Measurements from ENCODE around the gene TST.
A peak's percentile ranks its signal among the peaks of the same experiment; 100 is the strongest.
"Not testable (repeated sequence)": the region's sequence is repeated elsewhere in the genome, so short reads cannot be mapped to it uniquely, and the experiment has no call there.

TST gene

DNA sequence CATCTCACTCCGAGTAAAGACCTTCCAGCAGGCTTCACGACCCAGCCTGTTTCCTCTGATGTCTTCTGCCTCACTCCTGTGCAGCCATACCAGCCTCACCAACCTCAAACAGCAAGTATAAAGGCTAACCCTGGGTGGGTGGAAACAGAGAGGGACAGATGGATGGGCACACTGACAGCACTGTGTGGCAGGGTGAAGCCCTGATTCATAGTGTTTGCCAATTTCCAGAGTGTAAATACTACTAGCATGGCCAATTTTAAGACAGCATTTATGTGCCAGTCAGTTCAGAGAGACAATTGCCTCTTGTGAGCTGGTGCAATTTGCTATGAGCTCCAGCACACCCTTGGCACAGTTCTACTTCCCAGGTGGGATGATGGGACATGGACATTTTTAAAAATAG, 21.5 kb downstream of the TST start:
- no peak overlapping the region for H3K4me3 Mint-ChIP-seq
- no peak for DNase-seq
- no peak overlapping the region for H3K27ac Mint-ChIP-seq
- no peaks in the 10 kb centered on the region for H3K4me1 Mint-ChIP-seq
- no peak for ATAC-seq
- H3K27me3 Mint-ChIP-seq: peaks cover 15% of the 10 kb centered on the region
- no peaks in the 10 kb centered on the region for H3K9me3 Mint-ChIP-seq

DNA sequence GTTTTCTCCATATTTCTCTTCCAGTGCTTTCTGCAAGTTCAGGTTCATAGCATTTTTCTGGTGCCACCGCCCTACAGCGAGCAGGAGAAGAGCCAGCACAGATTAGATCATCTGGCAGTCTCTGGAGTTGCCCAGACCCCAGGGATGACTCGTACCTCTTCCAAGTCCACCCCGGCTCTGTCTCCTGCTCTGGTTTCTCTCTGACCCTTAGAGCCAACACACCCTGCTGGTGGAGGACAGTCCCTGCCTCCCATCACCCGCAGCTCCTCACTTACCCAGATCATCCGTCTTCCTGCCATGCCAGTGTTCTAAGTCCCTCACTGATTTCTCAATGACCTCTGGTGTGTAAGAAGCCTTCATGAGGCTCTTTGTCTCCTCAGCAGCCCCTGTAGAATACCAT, 28.0 kb downstream of the TST start:
- ATAC-seq (no peak), DNase-seq (no peak)
- H3K27me3 Mint-ChIP-seq: peaks cover 51% of the 10 kb centered on the region
- no peak overlapping the region for H3K27ac Mint-ChIP-seq
- H3K4me1 Mint-ChIP-seq: no peaks in the 10 kb centered on the region
- H3K9me3 Mint-ChIP-seq: peaks cover 8 to 10% of the 10 kb centered on the region in 2 donors
- no peak overlapping the region for H3K4me3 Mint-ChIP-seq

DNA sequence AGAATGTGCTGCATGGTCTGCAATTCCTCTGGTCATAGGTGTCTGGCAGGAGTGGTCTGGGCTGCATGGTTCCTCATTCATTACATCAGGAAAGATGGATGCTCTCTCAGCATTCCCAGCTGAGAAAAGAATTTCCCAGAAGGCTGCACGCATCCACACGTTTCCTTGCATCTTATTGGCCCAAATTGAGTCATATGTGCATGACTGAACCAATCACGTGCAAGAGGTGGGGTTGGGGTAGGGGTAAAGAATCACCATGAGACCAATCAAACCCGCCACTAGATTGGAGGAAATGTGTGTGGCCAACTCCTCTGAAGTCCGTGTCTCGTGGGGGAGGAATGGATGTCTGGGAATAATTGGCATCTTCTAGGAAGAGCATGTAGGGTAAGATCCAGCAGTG, 28.8 kb downstream of the TST start:
- Mint-ChIP-seq H3K4me3 (no peak overlapping the region), H3K27me3 (peaks cover 49% of the 10 kb centered on the region), H3K9me3 (peaks cover 12 to 17% of the 10 kb centered on the region in 2 donors), H3K4me1 (no peaks in the 10 kb centered on the region), H3K27ac (no peak overlapping the region)
- no peak for DNase-seq
- ATAC-seq: no peak

DNA sequence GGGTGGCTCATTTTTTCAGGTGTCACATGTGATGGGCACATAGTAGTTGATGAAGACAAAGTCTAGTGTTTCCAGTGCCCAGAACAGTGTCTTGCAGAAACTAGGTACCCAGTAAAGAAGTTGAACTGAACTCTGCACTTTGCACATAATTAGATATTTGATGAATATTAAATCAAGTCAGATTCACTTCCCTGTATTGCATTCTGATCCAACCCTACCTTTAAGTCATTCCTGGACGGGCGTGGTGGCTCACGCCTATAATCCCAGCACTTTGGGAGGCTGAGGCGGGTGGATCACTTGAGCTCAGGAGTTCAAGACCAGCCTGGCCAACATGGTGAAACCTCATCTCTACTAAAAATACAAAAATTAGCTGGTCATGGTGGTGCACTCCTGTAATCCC, 30.2 kb downstream of the TST start:
- H3K4me1 Mint-ChIP-seq, H3K27ac Mint-ChIP-seq, DNase-seq, ATAC-seq, H3K4me3 Mint-ChIP-seq: not testable (repeated sequence)
- peaks cover 45% of the 10 kb centered on the region for H3K27me3 Mint-ChIP-seq
- peaks cover 12 to 22% of the 10 kb centered on the region in 2 donors for H3K9me3 Mint-ChIP-seq

DNA sequence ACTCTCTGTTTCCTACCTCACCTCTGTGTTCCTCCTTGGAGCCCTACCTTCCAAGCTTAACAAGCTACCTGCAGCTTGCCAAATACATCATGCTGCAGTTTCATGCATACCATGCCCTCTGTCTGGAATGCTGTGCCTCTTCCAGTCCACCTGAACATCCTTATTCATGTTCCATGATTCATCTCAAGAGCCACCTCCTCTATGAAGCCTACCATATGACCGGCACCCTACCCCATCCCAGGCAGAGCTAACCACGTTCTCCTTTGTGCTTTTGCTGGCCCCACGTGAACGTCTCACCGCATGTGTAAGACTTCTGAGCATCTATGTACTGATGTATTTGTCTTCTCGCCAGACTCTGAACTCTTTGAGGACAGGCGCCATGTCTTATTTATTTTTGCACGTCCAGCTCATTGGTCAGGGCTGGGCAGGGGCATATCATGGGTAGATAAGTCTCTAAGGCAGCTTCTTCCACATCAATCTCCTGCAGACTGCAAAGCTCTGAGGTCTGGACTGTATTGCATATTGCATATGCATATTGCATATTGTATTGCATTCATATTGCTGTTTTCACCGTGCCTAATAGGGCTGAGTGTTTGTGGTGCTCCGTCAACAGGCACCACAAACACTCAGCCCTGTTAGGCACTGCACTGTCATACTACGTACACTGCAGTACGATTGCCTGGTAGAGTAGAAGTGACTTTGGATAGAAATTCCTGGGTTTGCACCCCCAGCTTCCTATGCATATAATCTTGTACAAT, 31.0 kb downstream of the TST start:
- peaks cover 12 to 22% of the 10 kb centered on the region in 2 donors for H3K9me3 Mint-ChIP-seq
- DNase-seq (no peak), ATAC-seq (no peak)
- H3K4me1 Mint-ChIP-seq: no peaks in the 10 kb centered on the region
- no peak overlapping the region for H3K4me3 Mint-ChIP-seq
- no peak overlapping the region for H3K27ac Mint-ChIP-seq
- H3K27me3 Mint-ChIP-seq: peaks cover 44% of the 10 kb centered on the region

DNA sequence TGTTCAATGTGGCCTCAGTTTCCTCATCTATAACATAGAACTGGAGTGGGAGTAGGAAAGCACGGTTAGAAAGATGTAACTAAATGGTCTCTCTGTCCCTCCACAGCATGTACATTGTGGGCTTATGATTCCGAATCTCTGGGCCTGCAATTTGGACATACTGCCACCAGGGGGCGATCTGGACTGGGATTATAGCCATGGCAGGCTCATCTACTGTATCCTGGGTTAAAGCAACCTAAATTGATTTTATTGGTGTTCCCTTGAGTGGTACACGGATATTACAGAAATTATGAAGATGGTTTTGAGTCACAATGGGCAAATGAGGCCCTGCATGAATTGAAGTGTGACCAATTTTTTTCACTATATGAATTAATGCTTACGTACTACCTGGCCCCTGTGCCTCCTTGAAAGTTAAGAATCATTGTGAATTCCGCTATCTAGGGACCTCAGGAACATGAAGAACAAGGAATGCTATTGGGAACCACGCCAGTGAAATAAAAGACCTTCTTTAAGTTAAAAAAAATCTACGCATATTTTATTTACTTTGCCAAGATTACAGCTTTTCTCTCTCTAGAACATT, 32.9 kb downstream of the TST start:
- H3K27me3 Mint-ChIP-seq: peaks cover 54% of the 10 kb centered on the region
- peak in 1 of 2 donors; percentile 50 for DNase-seq

DNA sequence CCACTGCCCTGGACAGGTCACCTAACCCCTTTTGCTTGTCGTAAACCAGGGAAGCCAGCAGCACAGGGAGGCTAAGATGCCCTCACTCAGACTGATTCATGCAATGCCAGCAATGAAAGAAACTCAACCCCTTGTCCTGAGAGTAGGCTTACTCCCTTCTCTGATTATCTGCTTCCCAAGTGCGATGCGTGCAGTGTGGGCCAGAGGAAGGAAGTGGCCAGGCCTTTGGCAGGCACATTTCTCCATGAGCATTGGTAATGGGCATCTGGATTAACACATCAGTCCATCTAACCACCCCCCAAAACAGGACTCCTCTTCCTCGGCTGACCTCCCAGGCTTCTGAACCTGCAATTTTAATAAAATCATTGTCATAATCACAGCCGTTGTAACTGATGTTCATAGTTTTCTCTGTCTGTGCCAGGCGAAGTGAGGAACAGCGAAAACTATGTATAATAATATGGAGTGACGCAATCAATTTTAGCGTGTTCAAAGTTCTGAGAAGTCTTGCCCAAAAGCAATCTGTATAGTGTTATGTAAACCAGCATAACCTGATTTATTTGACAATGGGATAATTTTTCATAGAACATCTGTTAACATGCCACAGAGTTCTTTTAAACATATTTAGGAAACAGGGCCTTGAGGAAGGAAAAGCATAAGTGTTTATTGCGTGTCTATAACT, 33.9 kb downstream of the TST start:
- H3K27ac Mint-ChIP-seq: no peak overlapping the region
- peaks cover 44% of the 10 kb centered on the region for H3K27me3 Mint-ChIP-seq
- H3K9me3 Mint-ChIP-seq: peaks cover 12 to 22% of the 10 kb centered on the region in 2 donors
- H3K4me3 Mint-ChIP-seq: no peak overlapping the region
- no peak for ATAC-seq
- H3K4me1 Mint-ChIP-seq: no peaks in the 10 kb centered on the region
- no peak for DNase-seq

More for the DNA sequence above, 32.9 kb downstream of the TST start:
- Mint-ChIP-seq H3K27ac (no peak overlapping the region), H3K9me3 (peaks cover 12 to 22% of the 10 kb centered on the region in 2 donors), H3K4me3 (no peak overlapping the region), H3K4me1 (no peaks in the 10 kb centered on the region)
- peak; percentile 46 for ATAC-seq

DNA sequence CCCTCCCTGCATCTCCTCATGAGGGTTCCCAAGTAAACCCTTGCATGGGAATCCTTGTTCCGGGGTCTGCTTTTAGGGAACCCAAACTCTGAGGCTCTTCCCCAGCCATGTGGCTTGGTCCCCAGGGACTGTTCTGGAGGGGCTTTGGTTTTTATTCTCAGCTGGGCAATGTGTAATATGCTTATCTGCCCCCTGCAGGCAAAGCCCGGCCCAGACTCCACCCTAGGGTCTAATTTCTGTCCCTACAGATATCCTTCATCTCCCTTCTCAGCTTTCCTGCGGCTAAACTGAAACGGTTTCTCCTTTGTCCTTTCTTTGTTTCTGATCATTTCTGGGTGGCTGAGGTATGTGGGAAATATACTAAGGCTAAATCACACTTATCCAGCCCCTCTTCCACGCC, 37.1 kb downstream of the TST start:
- H3K4me3 Mint-ChIP-seq: no peak overlapping the region

DNA sequence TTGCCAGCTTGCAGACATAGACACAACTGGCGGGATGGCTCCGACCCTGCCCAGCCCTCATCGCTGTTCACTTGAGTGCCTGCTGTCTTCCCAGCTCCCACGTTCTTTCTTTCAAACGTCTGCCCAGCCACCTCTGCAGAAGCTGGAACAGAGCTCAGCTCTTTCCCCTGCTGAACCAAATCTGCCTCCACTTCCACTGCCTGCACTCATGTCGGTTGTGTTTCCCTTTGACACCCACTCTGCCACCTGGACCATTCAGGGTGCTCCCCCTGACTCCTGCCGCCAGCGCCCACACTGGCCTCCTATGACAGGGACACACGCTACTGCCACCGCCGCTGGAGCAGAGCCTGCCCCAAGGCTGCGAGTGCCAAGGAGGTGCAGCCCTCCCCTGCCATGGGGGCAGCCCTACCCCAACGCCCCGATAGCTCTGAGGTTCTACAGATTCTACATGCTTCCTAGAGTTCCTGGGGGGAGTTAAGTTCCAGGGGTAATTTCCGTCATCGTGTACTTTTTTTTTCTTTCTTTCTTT, 37.9 kb downstream of the TST start:
- Mint-ChIP-seq H3K4me3 (no peak overlapping the region), H3K27me3 (peaks cover 19% of the 10 kb centered on the region), H3K27ac (no peak overlapping the region), H3K4me1 (peaks cover 18% of the 10 kb centered on the region), H3K9me3 (peaks cover 5 to 13% of the 10 kb centered on the region in 2 donors)
- DNase-seq: no peak
- ATAC-seq: no peak

More for the DNA sequence above, 37.1 kb downstream of the TST start:
- ATAC-seq (no peak), DNase-seq (no peak)
- Mint-ChIP-seq H3K27ac (no peak overlapping the region), H3K9me3 (peaks cover 12 to 21% of the 10 kb centered on the region in 2 donors), H3K27me3 (peaks cover 19% of the 10 kb centered on the region), H3K4me1 (peaks cover 13% of the 10 kb centered on the region)

DNA sequence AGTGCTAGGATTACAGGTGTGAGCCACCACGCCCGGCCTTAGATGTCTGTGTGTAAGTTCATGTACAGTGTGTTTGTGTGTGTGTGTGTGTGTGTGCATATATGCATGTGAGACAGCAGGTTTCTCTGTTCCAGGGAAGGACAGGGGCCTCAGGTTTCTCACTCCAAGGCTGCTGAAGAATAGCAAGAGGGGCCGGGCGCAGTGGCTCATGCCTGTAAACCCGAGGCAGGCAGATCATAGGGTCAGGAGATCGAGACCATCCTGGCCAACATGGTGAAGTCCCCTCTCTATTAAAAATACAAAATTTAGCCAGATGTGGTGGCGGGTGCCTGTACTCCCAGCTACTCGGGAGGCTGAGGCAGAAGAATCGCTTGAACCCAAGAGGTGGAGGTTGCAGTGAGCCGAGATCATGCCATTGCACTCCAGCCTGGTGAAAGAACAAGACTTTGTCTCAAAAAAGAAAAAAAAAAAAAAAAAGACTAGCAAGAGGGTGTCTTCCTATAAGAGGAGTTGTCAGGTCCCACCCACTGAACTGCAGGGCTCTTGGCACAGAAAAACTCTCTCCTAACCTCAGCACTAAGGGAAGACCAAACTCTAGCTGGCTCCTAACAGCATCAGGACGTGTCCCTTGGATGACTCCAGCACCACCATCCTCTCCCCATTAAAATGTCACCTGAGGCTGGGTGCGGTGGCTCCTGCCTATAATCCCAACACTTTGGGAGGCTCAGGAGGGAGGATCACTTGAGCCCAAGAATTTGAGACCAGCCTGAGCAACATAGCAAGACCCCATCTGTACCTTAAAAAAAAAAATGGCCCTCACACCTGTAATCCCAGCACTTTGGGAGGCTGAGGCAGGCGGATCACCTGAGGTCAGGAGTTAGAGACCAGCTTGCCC, 40.0 kb downstream of the TST start:
- H3K27ac Mint-ChIP-seq: peak overlapping the region in 1 of 2 donors; percentile 61
- DNase-seq: no peak
- no peak for ATAC-seq
- H3K9me3 Mint-ChIP-seq: no peaks in the 10 kb centered on the region
- H3K4me1 Mint-ChIP-seq: peaks cover 18% of the 10 kb centered on the region
- H3K27me3 Mint-ChIP-seq: peaks cover 19% of the 10 kb centered on the region
- no peak overlapping the region for H3K4me3 Mint-ChIP-seq

DNA sequence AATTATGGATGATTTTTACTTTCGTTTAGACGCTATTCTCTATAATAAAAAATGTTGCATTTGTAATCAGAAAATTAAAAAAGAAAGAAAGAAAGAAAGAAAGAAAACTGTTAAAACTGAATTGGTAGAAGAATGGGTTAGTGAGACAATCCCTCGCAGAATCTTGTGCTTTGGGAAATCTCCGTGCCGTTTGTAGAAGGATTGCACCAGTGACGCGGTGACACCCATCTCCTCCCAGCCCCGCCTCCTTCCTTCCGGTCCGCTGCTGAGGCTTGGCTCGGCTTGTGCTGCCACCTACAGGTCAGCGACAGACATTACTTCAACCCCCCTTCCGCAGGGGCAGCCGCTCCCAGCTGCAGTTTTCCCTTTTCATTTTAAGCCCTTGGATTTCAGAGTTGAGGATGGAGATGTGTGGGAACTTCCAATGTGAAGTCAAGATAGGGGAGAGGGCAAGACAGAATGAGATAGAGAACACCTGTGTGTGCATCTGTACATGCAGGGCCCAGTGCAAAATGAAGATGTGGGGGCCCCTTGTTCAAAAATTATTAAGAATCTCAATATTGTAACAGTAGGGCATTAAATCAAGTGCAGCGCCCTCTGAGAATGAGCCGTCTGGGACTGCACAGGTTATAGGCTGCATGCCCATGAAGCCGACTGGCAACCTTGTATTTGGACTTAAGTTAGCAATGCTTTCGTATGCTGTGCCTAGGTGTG, 41.1 kb downstream of the TST start:
- Mint-ChIP-seq H3K9me3 (no peaks in the 10 kb centered on the region), H3K27ac (peak overlapping the region; percentile 95 to 99), H3K4me3 (peak overlapping the region; percentile 96), H3K27me3 (peaks cover 12% of the 10 kb centered on the region), H3K4me1 (peaks cover 18% of the 10 kb centered on the region)
- ATAC-seq: peak; percentile 79
- peak; percentile 83 to 87 for DNase-seq

DNA sequence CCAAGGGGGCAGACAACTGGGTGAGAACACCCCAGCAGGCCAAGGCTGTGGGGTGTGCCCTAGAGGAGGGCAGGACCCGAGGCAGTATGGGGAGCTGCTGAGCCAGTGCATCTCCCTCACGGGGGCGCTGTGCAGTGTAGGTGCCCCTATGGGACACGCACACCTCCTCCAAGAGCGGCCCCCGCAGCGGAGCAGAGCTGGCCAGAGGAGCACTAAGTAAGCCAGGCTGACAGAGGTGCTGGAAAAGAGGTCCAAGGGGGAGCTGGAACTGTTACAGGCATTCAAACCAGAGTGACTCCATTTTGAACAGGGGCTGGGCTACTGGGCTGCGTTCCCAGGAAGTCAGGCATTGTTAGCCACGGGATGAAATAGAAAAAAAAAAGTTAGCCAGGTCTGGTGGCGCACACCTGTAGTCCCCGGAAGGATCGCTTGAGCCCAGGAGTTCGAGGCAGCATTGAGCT, 41.8 kb downstream of the TST start:
- Mint-ChIP-seq H3K9me3 (no peaks in the 10 kb centered on the region), H3K4me3 (peak overlapping the region; percentile 96), H3K27me3 (peaks cover 6% of the 10 kb centered on the region), H3K4me1 (peaks cover 18% of the 10 kb centered on the region), H3K27ac (peak overlapping the region; percentile 95 to 99)
- peak; percentile 81 to 88 for DNase-seq
- ATAC-seq: peak; percentile 99

DNA sequence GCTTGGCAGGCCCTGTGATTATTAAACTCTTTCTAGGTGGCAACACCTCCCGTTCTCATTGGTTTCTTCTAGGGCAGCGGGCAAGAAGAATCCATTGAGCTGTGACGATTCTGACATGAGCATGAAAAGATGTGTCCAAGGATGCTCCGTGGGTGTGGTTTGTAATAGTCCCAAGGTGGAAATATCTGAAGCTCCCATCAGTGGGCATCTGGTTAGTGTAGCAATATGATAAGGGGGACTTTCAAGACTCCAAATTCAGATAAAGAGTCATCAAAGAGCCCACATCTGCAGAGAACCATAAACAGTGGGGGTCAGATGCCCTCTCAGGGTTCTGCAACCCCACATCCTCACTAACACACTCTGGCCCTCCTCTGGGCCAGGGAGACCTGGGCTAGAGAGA, 42.6 kb downstream of the TST start:
- DNase-seq (no peak), ATAC-seq (no peak)
- Mint-ChIP-seq H3K4me1 (peaks cover 18% of the 10 kb centered on the region), H3K4me3 (no peak overlapping the region), H3K27me3 (no peaks in the 10 kb centered on the region), H3K27ac (no peak overlapping the region), H3K9me3 (no peaks in the 10 kb centered on the region)

DNA sequence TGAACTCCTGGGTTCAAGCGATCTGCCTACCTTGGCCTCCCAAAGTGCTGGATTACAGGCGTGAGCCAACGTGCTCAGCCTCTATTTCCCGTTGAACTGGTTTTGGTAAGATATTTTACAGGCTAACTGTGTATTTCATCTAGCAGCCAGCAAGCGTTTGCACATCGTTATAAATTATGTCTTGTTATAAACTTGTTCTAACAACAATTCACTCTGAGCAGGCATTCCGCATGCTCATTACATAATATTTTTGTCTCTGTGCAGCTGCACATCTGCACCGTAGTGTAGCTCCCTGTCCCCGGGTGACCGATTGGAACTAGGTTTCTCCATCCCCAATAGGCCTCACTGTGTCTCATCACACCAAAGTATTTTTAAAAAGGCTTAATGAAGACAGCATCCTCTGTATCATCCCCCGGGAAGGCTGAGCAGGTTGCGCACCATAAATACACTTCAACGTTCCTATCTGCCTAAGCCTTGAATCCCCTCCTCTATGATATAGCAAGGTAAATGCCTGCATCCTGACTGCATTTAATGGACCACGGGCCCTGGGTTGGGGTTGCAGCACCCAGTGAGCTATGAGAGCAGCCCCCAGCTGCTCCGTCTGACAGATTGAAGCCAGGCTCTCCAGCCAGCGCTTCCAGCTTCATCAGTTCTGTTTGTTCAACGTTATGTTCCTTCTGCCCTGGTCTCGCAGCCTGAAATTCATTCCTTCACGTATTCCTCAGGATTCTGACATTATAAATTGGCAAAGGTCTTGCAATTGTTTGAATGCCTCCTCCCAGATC, 47.7 kb downstream of the TST start:
- Mint-ChIP-seq H3K4me3 (no peak overlapping the region), H3K27ac (no peak overlapping the region), H3K9me3 (no peaks in the 10 kb centered on the region), H3K4me1 (no peaks in the 10 kb centered on the region), H3K27me3 (no peaks in the 10 kb centered on the region)
- no peak for DNase-seq
- no peak for ATAC-seq
